CD4-positive, alpha-beta T cell treated with Interleukin-15 for 4 hours (primary cell): ENCODE data around the gene TSC22D2.

Experiments
- DNase-seq: peaks from one replicate; pipeline ENCODE4 v3.0.0-alpha.2; 2020; ENCODE audit warnings: low spot score

Gene TSC22D2

DNA sequence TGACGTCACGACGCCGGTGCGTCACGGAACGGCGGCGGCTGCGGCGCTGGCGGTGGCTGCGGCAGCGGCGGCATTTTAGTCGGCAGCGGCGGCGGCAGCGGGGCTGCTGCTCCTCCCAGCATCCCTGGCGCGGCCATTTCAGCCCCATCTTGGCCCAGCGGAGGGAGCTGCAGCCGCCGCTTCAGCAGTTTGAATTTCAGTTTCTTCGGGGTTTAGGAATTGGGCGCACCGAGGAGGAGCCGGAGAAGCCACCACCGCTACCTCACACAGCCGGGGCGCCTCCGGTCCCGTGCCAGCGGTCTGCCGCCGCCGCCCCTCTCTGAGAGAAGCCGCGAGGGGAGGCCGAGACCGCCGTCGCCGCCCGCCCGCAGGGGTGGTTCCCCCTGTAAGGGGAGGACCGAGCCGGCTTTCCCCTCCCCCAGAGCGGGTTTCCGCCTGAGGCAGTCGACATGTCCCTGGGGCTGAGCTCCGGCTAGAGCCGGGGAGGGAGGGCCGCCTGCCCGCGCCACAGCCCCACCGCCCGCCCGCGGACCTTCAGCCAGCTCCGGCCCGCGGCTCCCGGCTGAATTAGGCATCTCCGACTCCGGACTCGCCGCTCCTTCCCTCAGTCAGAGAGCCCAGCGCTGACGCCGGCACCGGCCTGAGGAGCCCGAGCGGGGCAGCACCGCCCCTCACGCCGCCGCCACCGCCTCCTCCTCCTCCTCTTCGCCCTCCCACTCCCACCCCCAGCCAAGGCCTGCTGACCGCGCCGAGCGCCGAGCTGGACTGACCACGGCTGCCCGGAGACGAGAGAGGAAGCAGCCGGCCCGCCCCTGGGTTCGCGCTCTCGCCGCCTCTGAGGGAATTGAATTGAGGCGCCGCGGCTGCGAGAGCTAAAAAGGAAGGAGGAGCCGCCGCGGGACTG is at the start of gene TSC22D2:
TSC22D2 (plus strand) TSS at position 78 of the 904 bp plus-strand sequence. CDS start 1,053 bp downstream, outside the sequence.
- peak; percentile 94 for DNase-seq

DNA sequence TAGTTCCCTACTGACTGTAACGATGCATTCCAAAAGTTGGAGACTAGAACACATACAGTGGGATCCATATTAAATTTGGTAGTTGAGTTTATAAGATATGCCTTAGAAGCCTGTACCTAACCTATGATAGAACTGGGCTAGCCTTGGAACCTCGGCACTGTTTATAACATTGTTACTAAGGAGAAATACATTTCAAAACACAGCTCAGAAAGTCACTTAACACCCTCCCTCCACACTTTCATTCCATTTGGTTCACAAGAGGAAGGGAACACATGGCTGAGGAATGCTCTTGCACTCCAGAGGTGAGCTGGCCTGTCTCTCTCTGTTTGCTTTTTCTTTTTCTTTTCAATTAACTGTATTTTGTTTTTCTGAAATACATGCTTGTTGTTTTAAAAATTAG is 48.7 kb upstream of the TSC22D2 start:
- DNase-seq, result no peak

DNA sequence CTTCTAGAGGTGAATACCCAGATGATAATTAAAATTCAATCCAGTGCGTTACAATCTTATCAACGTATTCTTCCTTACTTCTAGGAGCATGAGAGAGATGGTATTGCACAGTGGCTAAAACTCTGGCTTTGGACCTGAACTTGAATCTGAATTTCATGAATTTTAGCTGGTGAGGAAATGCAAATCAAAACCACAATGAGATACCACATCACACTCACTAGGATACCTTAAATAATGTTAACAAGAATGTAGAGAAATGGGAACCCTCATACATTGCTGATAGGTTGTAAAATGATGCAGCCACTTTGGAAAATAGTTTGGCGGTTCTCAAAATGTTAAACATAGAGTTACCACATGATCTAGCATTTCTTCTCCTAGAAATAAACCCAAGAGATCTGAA is 47.1 kb upstream of the TSC22D2 start:
- DNase-seq, result no peak

DNA sequence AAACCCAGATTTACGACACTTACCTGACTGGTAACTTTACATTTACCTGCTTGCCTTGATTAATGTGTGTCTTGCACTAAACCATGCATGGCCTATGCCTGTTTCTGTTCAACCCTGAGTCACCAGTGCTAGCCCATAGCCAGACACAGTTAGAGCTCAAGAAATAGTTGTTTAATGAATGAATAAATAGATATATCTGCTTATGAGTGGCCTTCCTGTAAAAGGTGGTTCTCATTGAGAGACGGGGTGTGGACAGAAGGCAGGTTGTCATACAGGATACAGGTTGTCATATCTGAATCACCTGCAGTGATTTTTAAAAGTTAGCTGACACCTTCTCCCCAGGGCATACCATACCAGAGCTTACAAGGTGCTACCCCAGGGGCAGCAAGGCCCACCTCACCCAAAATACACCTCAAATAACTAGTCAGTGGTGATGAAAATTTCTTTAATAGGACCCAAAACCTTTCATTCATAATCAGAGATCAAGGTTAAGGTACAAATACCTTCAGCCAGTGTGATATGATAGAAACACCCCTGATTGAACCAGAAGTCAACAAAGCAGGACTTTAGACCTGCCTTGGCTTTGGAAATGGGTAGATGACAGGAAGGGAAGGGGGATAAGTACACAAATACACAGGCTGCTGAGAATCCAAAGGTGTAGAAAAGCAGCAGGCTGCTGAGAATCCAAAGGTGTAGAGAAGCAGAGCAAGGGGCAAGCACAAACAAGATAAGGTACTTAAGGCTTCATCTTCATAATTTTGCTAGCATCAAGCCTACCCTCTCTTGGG is 45.4 kb upstream of the TSC22D2 start:
- DNase-seq, result no peak

DNA sequence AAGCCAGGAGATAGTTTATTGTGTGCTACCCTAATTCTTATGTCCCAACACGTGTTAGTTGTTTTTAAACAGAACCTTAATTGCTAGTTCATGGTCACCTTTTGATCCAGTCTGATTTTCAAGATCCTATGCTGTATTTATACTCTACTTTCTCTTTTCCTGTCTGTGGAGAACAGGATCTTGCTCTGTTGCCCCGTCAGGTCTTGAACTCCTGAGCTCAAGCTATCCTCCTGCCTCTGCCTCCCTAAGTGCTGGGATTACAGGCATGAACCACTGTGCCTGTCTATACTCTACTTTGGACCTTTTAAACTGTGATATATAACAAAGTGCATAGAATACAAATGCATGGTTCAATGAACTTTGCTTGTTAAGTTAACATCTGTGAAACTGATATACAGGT is 44.7 kb upstream of the TSC22D2 start:
- DNase-seq, result no peak

DNA sequence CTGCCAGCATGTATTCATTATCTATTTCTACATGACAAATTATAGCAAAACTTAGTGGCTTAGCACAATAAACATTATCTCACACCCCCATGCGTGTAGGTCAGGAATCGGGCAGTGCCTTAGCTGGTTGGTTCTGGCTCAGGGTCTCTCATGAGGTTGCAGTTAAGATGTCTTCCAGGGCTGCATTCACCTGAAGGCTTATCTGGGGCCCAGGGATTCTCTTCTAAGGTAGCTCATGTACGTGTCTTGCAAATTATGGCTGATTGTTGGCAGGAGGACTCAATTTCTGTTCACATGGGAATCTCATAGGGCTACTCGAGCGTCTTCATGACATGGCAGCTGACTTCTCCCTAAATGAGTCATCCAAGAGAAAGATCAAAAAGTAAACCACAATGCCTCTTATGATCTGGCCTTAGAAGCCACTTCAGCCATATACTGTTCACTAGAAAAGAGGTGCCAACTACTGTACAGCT is 42.9 kb upstream of the TSC22D2 start:
- DNase-seq, result no peak

DNA sequence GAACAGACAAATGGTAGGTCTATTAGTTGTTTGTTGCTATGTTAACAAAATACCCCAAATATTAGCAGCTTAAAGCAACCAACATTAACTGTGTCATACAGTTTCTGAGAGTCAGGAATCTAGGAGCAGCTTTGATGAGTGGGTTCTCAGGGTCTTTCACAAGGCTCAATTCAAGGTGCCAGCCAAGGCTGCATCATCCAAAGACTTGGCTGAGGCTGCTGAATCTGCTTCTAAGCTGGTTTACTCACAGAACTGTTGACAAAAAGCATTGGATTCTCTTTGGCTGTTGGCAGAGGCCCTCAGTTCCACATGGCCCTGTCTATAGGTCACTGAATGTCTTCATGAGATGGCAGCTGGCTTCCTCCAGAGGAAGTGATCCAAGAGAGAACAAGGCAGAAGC is 40.3 kb upstream of the TSC22D2 start:
- no peak for DNase-seq

DNA sequence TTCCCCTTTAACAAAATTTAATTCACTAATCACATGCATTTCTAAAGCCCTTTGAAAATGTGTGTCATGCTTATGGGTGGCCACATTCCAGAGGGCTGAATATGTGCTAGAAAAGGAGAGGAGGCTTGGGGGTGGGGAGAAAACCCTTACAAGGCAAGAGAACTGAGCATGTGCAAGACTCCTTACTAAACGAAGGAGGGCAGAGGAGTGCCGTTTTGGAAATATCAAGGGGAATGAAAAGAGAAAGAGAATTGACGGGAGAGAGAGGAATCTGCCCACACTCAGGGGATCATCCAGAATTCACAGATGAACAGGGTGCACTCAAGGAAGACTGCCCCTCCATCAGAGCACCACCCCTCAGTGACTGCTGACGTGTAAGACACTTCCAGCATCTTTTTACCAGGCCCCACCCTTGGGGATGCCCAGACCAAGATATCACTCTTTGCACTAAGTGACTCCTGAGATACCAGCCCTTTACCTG is 37.9 kb upstream of the TSC22D2 start:
- DNase-seq, result no peak

DNA sequence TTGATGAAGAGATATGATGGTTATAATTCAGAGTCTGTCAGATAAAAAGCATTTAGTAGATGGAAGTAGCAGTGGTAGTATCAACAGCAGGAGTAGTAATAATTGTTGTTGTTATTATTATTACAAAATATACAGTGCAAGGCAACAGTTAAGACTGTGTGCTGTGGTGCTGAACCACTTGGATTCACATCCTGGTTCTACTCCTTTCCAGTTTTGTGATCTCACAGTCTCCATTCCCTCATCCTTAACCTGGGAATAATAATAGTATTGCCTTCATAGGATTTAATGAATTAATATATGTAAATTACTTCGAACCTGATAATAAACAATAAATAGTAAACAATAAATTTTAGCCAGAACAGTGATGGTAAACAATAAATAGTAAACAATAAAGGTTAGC is 37.1 kb upstream of the TSC22D2 start:
- DNase-seq, result no peak

DNA sequence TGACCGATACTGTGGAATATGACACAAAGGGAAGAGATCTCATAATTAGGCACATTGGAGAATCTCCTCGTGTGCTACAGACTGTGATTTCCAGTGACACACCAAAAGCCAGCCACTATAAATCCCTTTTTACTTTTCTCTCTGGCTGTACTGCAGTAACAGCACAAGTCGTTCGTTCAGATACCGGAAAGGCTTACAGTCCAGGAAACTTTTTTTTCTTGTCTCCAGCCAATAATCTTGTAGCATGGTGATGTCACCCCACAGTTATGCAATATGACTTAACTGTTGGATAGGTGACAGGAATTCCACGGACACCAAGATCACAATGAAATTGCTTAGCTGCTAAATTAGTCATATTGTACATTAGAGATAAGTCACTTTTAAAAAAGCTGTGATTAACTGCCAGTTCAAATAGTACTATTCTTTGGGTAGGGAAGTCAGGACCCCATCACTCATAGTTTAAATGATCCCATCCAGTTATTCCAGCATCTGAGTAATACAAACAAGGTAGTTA is 36.3 kb upstream of the TSC22D2 start:
- DNase-seq, result no peak

DNA sequence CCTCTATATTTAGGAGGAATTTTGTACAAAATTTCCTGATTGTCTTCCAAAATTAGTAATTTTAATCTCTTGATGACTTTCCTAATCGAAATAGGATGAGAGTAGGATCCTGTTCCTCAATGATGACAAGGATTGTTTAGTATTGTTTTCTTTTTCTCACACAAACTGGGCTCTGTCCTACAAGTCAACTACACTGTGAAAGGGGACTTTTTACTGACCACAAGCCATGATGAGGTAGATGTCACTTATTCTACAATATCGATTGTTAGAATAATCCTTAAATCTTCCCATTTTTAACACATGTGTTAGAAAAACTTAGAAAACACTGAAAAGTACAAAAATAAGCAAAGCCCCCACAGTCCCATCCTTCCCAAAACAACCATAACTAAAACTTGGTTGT is 35.8 kb upstream of the TSC22D2 start:
- no peak for DNase-seq

DNA sequence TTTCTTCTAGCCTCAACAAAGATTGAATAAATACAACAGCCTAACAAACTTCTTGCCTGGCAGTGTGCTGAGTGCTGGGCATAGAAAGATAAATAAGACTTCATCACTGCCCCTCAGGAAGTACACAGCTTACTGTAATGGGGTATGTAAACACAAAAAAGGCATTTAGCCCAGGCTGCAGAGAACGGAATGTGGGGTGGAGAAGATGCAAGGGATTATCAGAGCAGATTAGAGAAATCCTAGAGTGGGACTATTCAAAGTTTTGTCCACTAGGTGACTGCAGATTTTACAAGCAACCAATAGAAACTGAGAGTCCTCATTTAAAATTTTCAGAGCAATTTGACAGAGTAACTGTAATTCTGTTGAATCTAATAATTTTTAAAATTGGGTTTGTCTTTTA is 35.4 kb upstream of the TSC22D2 start:
- DNase-seq, result no peak

DNA sequence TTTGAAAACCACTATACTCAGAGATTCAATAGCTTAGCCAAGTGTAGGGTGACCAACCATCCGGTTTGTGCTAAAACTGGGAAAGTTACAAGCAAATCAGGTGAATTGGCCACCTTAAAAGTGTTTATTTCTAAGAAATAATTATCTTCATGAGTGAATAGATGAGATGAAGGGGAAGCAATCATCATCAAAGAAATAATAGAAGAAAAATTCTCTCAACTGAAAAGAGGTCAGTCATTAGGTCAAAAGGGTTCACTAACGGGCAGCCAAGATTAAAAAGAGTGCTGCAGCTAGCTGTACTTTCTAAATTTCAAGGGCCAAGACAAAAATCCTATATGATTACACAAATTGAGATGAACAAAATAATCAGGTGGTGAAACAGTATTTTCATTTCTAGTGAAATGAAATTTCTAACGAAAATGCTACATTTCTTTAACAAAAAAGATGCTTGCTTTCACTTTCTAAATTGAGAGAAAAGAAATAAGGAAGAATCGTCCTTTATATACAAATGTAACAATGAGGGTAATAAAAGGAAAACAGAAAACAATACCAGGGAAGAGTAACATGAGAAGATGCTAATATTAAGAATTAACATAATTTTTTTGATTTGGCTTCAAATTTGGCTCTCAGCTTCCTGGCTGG is 34.7 kb upstream of the TSC22D2 start:
- no peak for DNase-seq

DNA sequence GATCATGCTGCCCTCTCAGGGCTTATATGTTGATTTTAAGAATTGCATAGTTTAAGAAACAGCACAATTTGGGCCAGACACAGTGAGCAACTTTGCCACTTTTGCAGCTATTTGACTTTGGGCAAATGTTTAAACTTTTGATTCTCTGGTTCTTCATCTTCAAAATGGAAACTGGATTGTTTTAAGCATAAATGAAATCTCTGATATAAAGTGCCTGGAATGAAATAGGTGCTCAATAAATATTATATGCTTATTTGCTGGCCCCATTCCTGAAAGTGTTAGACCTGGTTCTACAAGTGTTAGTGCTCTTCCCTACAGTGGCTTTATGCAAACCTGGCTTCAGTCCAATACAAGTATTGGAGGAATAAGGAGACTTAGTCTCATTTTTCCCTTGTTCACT is 33.1 kb upstream of the TSC22D2 start:
- no peak for DNase-seq

DNA sequence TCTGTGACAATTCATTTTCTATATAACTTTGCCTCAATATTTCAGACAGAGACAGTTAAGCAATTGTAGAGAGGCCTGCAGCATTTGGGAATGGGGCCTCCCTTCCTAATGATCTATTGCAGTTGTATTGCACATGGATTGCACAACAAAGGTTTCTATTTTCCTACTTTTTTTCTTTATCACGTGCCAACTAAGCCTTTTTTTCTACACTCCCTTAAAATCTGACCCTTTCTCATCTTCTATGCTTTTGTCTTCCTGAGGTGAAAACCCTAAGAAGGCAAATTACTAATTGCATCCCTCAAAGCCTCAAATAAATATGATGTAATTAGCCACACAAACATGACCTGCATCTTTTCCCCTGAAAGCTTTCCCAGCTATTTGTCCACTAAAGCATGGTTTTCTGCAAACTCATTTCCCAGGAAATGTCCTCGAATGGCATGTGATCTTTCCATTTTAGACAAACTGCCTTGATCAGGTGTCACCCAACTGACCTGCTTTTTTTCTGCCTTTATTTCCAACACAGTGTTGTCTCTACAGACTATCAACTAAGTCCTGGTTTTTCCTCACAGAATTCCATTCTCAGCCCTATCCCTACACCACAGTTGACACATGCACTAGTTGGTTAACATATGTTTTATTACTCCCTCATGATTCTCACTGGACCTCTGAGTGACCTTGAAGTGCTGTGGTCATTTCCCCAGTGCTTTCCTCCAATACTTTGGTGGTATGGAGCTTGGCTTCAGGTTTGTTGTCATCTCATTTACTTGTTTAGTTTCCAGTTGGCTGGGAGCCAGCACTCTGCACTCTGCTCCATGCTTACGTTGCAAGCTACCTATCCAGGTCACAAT is 31.9 kb upstream of the TSC22D2 start:
- no peak for DNase-seq

DNA sequence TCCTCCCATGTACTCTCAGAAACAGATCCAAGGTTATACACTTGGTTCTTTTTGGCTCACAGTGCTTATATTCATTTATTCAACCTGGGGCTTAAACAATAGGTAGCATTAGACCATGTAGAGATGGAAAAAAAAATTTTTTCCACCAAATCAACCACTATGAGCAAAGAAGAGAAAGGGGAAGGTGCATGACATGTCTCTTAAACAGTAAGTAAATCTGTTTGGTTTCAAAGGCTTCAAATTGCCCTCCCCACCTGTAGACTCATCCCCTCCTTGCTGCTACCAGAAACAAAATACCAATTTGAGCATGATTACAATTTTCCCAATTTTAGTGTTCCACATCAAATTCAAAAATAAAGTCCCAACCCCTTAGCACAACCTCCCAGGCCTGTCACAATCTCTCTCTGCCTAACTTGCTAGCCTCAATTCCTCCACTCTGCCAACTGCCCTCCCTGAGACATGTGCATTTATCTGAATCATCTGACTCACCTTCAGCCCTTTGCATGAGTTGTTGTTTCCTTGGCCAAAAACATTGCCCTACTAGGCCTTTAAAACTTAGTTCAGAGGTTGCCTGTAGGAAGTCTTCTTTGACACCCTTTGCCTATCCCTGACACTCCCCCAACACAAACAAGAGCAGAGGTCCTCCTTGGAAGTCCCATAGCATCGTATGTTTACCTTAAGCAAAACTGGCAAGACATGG is 30.3 kb upstream of the TSC22D2 start:
- no peak for DNase-seq

DNA sequence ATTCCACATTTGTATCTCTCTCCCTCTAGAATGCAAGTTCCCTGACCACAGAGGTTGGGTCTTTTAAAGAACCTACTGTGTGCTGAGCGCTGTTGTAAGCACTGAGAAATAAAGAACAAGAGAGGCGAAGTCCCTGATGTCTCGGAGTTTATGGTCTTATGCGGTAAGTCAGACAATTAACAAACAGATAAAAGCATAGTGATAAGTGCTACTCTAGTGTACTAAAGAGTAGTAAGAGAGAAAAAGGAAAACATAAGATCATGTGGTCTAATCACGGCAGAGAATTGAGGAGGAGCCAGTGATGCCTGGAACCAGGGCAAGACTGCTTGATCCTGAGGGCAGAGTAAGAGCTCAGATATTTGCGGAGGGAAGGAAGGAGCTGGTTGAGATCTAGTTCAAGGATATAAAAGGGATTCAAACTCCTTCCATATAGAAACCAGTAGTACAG is 29.8 kb upstream of the TSC22D2 start:
- no peak for DNase-seq

DNA sequence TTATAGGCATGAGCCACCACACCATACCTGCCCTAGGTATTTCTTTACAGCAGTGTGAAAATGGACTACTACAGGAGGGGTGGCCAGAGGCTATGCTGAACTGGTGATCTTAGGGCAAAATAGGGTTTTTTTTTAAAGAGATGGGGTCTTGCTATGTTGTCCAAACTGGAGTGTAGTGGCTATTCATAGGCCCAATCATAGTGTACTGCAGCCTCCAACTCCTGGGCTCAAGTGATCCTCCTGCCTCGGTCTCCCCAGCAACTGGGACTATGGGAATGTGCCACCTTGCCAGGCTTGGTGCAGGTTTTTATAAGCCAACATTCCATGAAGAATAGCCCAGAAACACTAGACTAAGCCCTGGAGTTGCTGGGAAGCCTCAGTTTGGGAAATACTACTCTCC is 28.6 kb upstream of the TSC22D2 start:
- DNase-seq, result no peak

DNA sequence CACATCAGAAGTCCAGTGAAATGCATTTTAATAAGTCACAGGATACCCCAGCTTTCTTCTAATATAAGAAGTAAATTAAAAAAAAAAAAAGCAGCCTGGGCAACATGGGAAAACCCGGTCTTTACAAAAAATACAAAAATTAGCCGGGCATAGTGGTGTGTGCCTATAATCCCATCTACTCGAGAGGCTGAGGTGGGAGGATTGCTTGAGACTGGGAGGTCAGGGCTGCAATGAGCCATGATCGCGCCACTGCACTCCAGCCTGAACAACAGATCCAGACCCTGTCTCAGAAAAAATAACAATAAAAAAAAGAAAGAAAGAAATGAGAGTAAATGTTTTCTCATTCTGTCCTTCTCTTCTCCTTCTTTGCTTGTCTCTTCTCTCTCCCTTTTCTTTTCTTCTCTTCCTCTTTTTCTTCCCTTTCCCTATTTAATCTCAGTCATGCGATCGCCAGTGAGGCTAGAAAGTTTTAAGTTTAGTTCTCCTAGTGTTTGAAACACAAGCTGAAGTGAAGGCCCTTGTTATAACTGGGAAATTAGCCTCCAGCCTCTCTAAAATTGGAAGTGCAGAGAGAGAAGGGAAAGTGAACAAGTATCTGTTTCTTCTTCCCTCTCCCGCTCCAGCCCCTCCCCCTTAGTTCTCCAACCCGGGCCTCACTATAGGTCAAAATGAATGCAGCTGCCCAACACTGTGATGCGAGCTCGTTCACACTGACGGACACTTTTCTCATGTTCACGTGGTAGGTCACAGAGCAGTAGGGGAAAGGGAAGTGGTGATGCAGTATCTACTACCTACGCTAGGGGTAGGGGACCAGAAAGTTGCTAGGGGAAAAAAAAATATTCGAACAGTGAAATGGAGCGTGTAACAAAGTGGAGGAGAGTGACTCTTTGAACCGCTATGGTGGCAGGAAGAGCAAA is 23.5 kb upstream of the TSC22D2 start:
- DNase-seq, result peak; percentile 62
